T-helper 1 cell treated with Interleukin-12 subunit alpha and Interleukin-12 subunit beta and Interleukin-4 antibody, amounts not matched to agents 30 μg/mL and 1 μg/mL, for 36 hours (primary cell): Measurements from ENCODE around the gene CLEC4M.
"Not testable (repeated sequence)": the region's sequence is repeated elsewhere in the genome, so short reads cannot be mapped to it uniquely, and the experiment has no call there.

Experiments
- H3K27ac Mint-ChIP-seq: one replicate; pipeline ENCODE4 v1.8.0; 2021; ENCODE audit warnings: mild to moderate bottlenecking, mixed read lengths
- H3K27me3 Mint-ChIP-seq: one replicate; pipeline ENCODE4 v1.8.0; 2021; ENCODE audit warnings: low read depth, mixed read lengths
- H3K36me3 Mint-ChIP-seq: one replicate; pipeline ENCODE4 v1.8.0; 2021; ENCODE audit warnings: low read depth, mixed read lengths
- H3K4me1 Mint-ChIP-seq: one replicate; pipeline ENCODE4 v1.8.0; 2021; ENCODE audit warnings: low read depth, mixed read lengths
- H3K4me3 Mint-ChIP-seq: one replicate; pipeline ENCODE4 v1.8.0; 2021; ENCODE audit warnings: mild to moderate bottlenecking, moderate library complexity, mixed read lengths
- H3K9me3 Mint-ChIP-seq: one replicate; pipeline ENCODE4 v1.8.0; 2021; ENCODE audit warnings: mixed read lengths

CLEC4M gene

DNA sequence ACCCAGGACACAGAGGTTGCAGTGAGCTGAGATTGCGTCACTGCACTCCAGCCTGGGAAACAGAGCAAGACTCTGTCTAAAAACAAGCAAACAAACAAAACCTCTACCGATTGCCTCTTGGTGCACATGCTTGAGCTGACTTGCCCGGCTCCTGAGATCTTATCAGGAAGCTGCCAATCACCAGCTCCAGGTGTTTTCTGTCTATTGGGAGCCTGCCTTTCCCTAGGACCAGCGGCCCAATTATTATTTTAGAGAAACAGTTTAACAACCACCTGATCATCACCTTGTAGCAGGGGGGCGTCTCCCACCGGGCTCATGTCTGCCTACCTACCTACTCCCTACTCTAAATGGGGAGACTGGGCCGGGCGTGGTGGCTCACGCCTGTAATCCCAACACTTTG is 10.8 kb downstream of the CLEC4M start:
- H3K4me3 Mint-ChIP-seq = no peak overlapping the region
- peaks cover 9% of the 10 kb centered on the region for H3K4me1 Mint-ChIP-seq
- H3K27me3 Mint-ChIP-seq = peaks cover 7% of the 10 kb centered on the region
- no peak overlapping the region for H3K27ac Mint-ChIP-seq
- H3K9me3 Mint-ChIP-seq = no peaks in the 10 kb centered on the region
- H3K36me3 Mint-ChIP-seq = peaks cover 2% of the 10 kb centered on the region

DNA sequence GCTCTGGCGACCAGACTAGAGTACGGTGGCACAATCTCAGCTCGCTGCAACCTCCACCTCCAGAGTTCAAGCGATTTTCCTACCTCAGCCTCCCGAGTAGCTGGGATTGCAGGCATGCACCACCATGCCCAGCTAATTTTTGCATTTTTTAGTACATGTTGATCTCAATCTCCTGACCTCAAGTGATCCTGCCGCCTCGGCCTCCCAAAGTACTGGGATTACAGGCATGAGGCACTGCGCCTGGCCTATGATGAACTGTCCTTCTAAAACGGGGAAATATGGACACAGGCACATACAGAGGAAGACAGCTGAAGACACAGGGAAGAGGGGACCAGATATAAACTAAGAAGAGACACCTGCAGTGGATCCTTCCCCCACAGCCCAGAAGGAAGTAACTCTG is 12.7 kb downstream of the CLEC4M start:
- Mint-ChIP-seq H3K36me3 (peaks cover 2% of the 10 kb centered on the region), H3K4me1 (peaks cover 9% of the 10 kb centered on the region), H3K4me3 (no peak overlapping the region), H3K27ac (no peak overlapping the region), H3K9me3 (no peaks in the 10 kb centered on the region), H3K27me3 (peaks cover 7% of the 10 kb centered on the region)

DNA sequence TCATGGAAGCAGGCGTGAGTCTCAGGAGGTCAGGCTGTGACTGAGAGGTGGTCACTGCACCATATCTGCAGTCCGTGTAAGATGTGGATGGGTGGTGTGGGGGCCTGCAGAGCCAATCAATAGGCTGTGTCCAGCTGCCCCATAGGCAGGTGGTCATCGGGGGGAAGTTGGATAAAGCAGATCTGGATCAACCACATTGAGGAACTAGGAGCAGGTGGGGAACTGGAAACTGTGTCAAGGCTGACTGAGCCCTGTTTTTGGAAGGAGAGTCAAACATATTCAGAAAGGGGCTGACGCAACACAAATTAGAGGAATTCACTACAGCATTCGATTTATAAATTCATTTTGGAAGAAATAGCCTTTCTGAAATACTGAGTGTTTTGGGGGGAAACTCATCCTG is 15.0 kb downstream of the CLEC4M start:
- Mint-ChIP-seq H3K27me3 (peaks cover 16% of the 10 kb centered on the region), H3K4me3 (no peak overlapping the region), H3K9me3 (no peaks in the 10 kb centered on the region), H3K27ac (no peak overlapping the region), H3K36me3 (no peaks in the 10 kb centered on the region), H3K4me1 (peaks cover under 1% of the 10 kb centered on the region)

DNA sequence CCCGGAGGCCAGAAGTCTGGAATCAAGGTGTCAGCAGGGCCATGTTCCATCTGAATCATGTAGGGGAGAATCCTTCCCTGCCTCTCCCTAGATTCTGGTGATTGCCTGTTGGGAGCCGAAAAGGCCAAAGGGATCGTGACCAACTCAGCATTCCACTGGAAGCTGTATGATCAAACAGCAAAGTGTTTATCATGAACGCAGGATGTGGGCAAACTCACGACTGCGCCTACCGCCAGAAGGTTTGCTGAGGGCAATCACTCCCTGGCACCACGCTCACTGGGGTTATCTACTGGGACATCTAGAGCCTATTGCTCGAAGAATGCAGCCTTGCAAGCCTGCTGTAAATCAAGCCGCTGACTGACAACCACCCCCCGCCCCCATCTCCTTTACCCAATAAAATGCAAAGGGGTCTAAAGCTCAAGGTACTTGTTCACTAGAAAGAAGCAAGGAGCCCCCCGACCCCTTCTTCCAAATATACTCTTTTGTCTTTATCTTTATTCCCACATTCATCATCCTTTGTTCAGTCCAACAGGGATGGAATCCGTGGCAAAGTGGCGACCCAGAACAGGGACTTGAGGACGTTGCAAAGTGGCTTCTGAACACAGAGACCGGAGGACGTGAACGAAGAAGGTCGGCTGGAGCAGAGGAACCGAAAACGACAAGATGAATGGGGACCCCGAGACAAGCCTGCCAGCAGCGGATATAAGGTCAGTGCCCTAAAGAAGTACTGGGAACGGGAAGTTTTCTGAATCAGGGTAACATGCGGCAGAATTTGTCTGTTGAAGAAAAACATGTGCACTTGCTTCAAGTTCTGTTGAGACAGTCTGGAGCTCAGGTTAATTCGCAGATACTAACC is 16.8 kb downstream of the CLEC4M start:
- no peak overlapping the region for H3K4me3 Mint-ChIP-seq
- no peaks in the 10 kb centered on the region for H3K36me3 Mint-ChIP-seq
- H3K27me3 Mint-ChIP-seq = peaks cover 30% of the 10 kb centered on the region
- H3K9me3 Mint-ChIP-seq = peaks cover 2% of the 10 kb centered on the region
- H3K4me1 Mint-ChIP-seq = no peaks in the 10 kb centered on the region
- H3K27ac Mint-ChIP-seq = no peak overlapping the region

DNA sequence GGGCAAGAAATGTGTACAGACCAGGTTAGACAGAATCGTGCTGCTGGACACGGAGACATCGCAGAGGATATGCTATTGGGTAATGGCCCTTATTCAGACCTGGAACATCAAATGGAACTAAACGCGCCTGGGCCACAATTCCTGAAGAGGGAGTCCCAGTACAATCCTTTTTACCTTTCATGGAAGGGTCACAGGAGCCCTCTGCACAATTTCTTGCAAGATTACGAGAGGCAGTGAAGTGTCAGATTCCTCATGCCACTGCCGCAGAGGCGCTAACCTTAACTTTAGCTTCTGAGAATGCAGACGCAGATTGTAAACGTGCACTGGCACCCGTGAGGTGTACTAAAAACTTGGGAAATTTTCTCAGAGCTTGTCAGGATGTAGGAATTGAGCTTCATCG is 18.1 kb downstream of the CLEC4M start:
- no peaks in the 10 kb centered on the region for H3K36me3 Mint-ChIP-seq
- no peaks in the 10 kb centered on the region for H3K4me1 Mint-ChIP-seq
- peaks cover 10% of the 10 kb centered on the region for H3K9me3 Mint-ChIP-seq
- H3K27me3 Mint-ChIP-seq = peaks cover 39% of the 10 kb centered on the region
- H3K4me3 Mint-ChIP-seq = no peak overlapping the region
- H3K27ac Mint-ChIP-seq = no peak overlapping the region

DNA sequence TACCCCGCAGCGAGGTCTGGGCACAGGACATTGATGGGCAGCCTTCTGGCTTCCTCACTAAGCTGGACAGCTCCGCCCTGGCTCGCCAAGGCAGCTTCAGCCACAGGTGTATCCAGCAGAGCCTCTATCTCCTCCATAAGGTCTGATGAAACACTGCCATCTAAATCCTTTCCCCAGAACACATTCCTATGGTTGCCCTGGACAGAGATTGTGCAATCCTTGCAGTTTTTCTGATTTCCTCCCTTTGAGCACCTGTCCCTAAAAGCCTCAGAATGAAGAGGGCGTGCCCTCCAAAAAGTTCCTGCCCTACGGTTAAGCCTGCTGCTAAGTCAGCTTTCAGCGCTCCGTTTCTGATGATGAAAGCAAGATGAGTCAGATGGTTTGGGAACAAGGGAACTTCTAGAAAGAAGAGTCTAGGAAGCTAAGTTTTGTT is 21.0 kb downstream of the CLEC4M start:
- peaks cover 3% of the 10 kb centered on the region for H3K4me1 Mint-ChIP-seq
- H3K27ac Mint-ChIP-seq = no peak overlapping the region
- H3K27me3 Mint-ChIP-seq = peaks cover 42% of the 10 kb centered on the region
- H3K9me3 Mint-ChIP-seq = peaks cover 10% of the 10 kb centered on the region
- H3K36me3 Mint-ChIP-seq = peaks cover 4% of the 10 kb centered on the region
- H3K4me3 Mint-ChIP-seq = no peak overlapping the region

DNA sequence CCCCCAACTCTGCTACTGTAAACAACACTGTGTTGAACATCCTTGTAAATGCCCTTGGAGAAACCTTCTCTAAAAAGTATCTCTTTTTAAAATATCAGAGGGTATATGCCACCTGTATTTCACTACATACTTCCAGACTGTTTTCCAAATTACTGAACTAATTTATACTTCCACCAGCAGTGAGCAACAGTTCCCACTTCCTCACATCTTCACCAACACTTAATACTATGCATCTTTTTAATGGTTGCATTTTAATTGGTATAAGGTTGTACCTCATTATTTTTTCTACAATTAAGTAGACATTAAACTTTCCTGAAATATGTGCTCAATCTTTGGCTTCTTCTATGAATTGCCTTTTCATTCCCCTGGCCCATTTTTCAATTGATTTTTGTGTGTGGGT is 21.8 kb downstream of the CLEC4M start:
- no peak overlapping the region for H3K27ac Mint-ChIP-seq
- H3K4me3 Mint-ChIP-seq = no peak overlapping the region
- peaks cover 3% of the 10 kb centered on the region for H3K4me1 Mint-ChIP-seq
- peaks cover 10% of the 10 kb centered on the region for H3K9me3 Mint-ChIP-seq
- peaks cover 50% of the 10 kb centered on the region for H3K27me3 Mint-ChIP-seq
- peaks cover 4% of the 10 kb centered on the region for H3K36me3 Mint-ChIP-seq

DNA sequence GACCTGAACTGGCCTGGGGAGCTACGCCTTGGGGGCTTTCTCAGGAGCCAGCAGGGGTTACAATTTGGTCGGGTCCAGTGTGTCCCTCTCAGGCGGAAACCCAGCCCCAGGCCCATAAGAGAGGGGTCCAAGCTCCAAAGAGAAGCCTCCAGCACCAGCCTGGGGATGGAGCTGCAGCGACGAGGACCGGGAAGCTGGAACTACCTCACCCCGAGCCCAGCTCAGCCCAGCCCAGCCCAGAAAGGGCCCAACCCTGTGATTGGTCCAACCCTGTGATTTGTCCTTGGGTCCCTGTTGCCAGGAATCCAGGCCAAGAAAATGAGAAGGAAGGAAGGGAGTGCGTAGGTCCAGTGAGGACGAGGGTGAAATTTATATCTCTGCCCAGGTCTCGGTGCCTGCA is 24.1 kb downstream of the CLEC4M start:
- H3K36me3 Mint-ChIP-seq = peaks cover 4% of the 10 kb centered on the region
- H3K27me3 Mint-ChIP-seq = peaks cover 51% of the 10 kb centered on the region
- H3K27ac Mint-ChIP-seq = peak overlapping the region; percentile 62

DNA sequence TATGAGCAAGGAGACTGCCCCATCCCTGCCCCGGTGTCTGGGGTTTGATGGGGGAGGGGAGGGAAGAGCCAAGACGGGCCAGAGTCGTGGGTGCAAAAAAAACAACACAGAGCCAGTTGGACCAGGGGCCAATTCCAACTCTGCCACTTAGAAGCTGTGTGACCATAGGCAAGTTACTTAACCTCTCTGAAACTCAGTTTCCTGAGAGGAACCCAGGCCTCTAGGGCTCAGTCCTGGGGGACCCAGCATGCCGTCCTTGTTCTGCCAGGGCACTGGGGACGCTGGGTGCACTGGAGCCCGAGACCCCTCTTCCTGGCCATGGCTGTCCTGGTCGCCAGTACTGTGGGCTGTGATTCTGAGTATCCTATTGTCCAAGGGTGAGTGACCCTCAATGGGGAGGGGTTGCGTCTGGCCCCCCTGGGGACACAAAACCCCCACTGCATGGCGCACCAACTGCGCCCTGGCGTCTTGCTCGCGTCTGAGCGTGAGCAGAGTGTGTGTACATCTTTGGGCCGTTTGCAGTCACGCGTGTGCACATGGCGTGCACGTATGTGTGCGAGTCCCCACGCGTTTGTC is 24.6 kb downstream of the CLEC4M start:
- Mint-ChIP-seq H3K27me3 (peaks cover 50% of the 10 kb centered on the region), H3K4me1 (peaks cover 3% of the 10 kb centered on the region), H3K27ac (peak overlapping the region; percentile 62), H3K4me3 (no peak overlapping the region), H3K9me3 (peaks cover 10% of the 10 kb centered on the region), H3K36me3 (peaks cover 4% of the 10 kb centered on the region)

More for the DNA sequence above, 24.1 kb downstream of the CLEC4M start:
- H3K4me1 Mint-ChIP-seq = peaks cover 3% of the 10 kb centered on the region
- H3K9me3 Mint-ChIP-seq = peaks cover 10% of the 10 kb centered on the region
- no peak overlapping the region for H3K4me3 Mint-ChIP-seq

DNA sequence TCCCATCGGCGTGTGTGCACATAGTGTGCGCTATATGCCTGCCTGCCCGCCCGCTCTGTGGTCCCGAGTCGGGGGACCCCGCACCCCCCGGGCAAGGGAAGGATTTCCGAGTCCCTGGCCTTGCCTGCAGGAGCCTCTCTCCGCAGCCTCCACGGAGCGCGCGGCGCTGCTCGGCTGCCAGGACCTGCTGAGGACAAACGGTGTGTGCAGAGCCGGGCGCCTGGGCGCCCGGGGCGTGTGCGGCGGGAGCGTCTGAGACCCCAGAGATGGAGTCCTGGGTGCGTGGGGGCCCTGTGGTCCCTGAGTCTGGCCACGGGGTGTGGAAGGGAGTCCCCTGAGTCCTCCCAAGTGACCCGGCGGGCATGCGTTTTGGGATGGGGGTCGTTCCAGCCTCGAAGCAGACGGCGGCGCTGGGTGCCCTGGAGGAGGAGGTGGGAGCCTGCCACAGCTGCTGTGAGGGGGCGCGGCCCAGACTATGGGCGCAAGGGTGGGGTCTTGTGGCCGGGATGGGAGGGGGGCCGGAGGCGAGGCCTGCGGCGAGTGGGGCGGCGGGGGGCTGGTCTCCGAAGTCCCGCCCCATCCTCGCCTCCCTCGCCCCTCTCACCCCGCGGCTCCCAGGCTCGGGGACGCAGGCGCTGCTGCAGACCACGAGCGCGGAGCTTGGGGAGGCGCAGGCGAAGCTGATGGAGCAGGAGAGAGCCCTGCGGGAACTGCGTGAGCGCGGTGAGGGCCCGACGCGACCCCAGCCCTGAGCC is 25.3 kb downstream of the CLEC4M start:
- Mint-ChIP-seq H3K4me3 (no peak overlapping the region), H3K27ac (no peak overlapping the region), H3K4me1 (peaks cover 3% of the 10 kb centered on the region), H3K27me3 (peaks cover 45% of the 10 kb centered on the region), H3K9me3 (peaks cover 10% of the 10 kb centered on the region), H3K36me3 (peaks cover 4% of the 10 kb centered on the region)

DNA sequence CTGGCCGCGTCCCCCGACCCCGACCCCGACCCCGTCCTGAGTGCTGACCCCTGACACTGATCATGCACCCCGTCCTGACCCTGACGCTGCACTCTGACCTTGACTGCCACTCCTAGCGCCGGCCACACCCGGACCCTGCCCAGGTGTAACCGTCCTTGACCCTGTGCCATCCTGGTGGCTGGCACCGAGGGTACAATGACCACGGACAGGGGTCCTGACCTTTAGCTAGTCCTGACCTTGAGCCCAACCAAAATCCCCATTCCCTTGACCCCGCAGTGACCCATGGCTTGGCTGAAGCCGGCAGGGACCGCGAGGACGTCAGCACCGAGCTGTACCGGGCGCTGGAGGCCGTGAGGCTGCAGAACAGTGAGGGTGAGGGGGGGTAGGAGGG is 25.9 kb downstream of the CLEC4M start:
- peaks cover 3% of the 10 kb centered on the region for H3K4me1 Mint-ChIP-seq
- H3K4me3 Mint-ChIP-seq = no peak overlapping the region
- no peak overlapping the region for H3K27ac Mint-ChIP-seq
- H3K27me3 Mint-ChIP-seq = peaks cover 39% of the 10 kb centered on the region
- H3K9me3 Mint-ChIP-seq = peaks cover 10% of the 10 kb centered on the region
- peaks cover 4% of the 10 kb centered on the region for H3K36me3 Mint-ChIP-seq

DNA sequence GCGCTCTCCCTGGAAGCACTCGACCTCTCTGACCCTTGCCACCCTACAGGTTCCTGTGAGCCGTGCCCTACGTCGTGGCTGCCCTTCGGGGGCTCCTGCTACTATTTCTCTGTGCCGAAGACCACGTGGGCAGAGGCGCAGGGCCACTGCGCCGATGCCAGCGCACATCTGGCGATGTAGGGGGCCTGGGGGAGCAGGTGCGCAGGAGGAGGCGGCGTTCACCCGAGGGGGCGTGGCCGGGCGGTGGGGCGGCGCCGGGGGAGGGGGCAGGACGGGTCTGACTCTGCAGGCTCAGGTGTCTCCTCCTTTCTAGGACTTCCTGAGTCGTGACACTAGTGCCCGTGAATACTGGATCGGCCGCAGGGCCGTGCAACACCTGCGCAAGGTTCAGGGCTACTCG is 26.4 kb downstream of the CLEC4M start:
- peaks cover 42% of the 10 kb centered on the region for H3K27me3 Mint-ChIP-seq
- no peak overlapping the region for H3K4me3 Mint-ChIP-seq
- H3K36me3 Mint-ChIP-seq = peaks cover 4% of the 10 kb centered on the region
- H3K4me1 Mint-ChIP-seq = peaks cover 3% of the 10 kb centered on the region
- H3K27ac Mint-ChIP-seq = no peak overlapping the region
- H3K9me3 Mint-ChIP-seq = peaks cover 10% of the 10 kb centered on the region

DNA sequence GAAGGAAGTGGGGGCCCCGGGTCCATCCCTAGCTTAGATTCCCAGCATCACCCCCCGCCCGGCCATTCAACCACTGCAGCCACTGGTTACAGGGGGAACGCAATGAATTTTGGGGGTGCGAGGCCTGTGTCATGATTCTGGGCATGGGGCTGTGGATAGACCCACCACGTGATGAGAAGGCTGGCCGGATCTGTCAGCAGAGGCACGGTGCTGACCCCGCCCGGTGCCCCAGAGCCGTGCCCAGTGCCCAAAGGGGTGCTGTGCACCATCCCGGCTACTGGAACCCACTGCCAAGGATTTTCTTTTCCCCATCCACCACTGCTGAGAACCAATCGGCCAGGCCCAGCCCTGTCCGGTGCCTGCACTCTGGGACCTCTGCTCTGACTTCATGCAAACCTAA is 27.4 kb downstream of the CLEC4M start:
- no peak overlapping the region for H3K4me3 Mint-ChIP-seq

DNA sequence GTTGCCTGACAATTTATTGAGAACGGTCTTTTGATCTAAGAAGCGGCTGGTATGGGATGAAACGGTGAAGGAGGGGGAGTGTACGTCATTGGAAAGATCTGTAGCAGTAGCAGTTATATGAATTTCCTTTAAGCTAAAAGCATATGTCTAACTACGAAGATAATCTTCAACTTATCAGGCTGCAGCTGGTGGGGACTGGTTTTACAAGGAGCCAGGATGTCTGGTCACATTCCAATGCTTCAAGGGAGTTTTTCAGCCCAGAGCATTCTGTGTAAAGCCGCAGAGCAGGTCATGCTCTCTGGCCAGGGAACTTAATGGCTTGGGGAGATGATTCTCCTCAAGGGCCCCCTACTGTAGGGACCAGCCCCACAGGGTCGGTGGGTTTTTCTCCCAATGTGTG is 29.2 kb downstream of the CLEC4M start:
- H3K27ac Mint-ChIP-seq = no peak overlapping the region
- no peak overlapping the region for H3K4me3 Mint-ChIP-seq
- no peaks in the 10 kb centered on the region for H3K9me3 Mint-ChIP-seq
- peaks cover 38% of the 10 kb centered on the region for H3K27me3 Mint-ChIP-seq
- peaks cover 1% of the 10 kb centered on the region for H3K4me1 Mint-ChIP-seq
- peaks cover 2% of the 10 kb centered on the region for H3K36me3 Mint-ChIP-seq

More for the DNA sequence above, 27.4 kb downstream of the CLEC4M start:
- Mint-ChIP-seq H3K27ac (no peak overlapping the region), H3K9me3 (peaks cover 2% of the 10 kb centered on the region), H3K4me1 (peaks cover 3% of the 10 kb centered on the region), H3K36me3 (peaks cover 4% of the 10 kb centered on the region), H3K27me3 (peaks cover 34% of the 10 kb centered on the region)

DNA sequence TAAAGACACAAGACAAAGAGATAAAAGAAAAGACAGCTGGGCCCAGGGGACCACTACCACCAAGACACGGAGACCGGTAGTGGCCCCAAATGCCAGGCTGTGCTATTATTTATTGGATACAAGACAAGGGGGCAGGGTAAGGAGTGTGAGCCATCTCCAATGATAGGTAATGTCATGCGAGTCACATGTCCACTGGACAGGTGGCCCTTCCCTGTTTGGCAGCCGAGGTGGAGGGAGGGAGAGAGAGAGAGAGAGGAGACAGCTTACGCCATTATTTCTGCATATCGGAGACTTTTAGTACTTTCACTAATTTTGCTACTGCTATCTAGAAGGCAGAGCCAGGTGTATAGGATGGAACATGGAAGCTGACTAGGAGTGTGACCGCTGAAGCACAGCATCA is 29.7 kb downstream of the CLEC4M start:
- not testable (repeated sequence) for H3K27ac Mint-ChIP-seq, H3K4me1 Mint-ChIP-seq, H3K9me3 Mint-ChIP-seq, H3K4me3 Mint-ChIP-seq, H3K36me3 Mint-ChIP-seq
- H3K27me3 Mint-ChIP-seq = peaks cover 37% of the 10 kb centered on the region
